ENCODE measurements around the gene AIG1.

Gene AIG1

DNA sequence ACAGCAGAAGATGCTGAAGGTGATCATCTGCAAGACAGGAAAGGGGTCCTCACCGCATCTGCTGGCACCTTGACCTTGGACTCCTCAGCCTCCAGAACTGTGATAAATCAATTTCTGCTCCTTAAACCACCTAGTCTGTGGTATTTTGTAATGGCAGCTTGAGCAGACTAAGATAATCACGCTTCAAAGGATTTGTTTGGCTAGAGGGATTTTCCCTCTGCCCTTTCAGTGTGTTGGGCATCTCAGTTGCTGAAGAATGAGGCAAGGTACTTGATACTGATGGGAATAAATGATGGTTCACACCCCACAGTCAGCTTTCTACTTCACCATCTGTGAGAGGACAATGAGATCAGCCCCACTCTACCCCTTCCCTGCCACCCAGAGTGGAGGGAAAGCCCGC is 329.6 kb downstream of the AIG1 start:
- H3K27ac ChIP-seq, result no peak overlapping the region
- no peaks in the 10 kb centered on the region for H3K27me3 ChIP-seq (ENCODE audit: insufficient read depth, low read depth)
- H3K36me3 ChIP-seq (ENCODE audit: insufficient read depth), result no peaks in the 10 kb centered on the region
- no peak overlapping the region for H3K4me3 ChIP-seq (IDR thresholded peaks at IDR 0.05; ENCODE audit: insufficient read depth, low read depth, low read length)
- H3K79me2 ChIP-seq (ENCODE audit: insufficient read depth, low read depth), result no peaks in the 10 kb centered on the region
- TF ChIP-seq, protein P1, sequence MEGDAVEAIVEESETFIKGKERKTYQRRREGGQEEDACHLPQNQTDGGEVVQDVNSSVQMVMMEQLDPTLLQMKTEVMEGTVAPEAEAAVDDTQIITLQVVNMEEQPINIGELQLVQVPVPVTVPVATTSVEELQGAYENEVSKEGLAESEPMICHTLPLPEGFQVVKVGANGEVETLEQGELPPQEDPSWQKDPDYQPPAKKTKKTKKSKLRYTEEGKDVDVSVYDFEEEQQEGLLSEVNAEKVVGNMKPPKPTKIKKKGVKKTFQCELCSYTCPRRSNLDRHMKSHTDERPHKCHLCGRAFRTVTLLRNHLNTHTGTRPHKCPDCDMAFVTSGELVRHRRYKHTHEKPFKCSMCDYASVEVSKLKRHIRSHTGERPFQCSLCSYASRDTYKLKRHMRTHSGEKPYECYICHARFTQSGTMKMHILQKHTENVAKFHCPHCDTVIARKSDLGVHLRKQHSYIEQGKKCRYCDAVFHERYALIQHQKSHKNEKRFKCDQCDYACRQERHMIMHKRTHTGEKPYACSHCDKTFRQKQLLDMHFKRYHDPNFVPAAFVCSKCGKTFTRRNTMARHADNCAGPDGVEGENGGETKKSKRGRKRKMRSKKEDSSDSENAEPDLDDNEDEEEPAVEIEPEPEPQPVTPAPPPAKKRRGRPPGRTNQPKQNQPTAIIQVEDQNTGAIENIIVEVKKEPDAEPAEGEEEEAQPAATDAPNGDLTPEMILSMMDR (conservative IDR thresholded peaks at IDR 0.05; ENCODE audit: low read depth, low read length), result no peak
- no peaks in the 10 kb centered on the region for H3K4me1 ChIP-seq (ENCODE audit: low read depth, poor library complexity, severe bottlenecking)
- H2AFZ ChIP-seq (ENCODE audit: low read depth), result no peak overlapping the region
- no peaks in the 10 kb centered on the region for H4K20me1 ChIP-seq (ENCODE audit: insufficient read depth)
- H3K9ac ChIP-seq, result no peak overlapping the region
- no peak overlapping the region for H3K4me2 ChIP-seq
